Keratinocyte (primary cell): ENCODE measurements around the gene FLVCR2.

ENCODE experiments used
- EZH2 ChIP-seq: IDR thresholded peaks from one replicate; pipeline ENCODE4 v1.6.1; 2012; ENCODE audit warnings: inconsistent platforms, mild to moderate bottlenecking, low read length, moderate library complexity
- TF ChIP-seq, protein P1 (sequence below), 3 experiments: IDR thresholded peaks in 1 of 3; conservative IDR thresholded peaks in 1 of 3; optimal IDR thresholded peaks in 1 of 3; 2 replicates in 2 of 3; 3 replicates in 1 of 3; pipeline versions ENCODE3 to v1.5.1; 2011; ENCODE audit warnings: low read length in 3 of 3, mild to moderate bottlenecking in 3 of 3, moderate library complexity in 2 of 3, control low read depth in 1 of 3, inconsistent platforms in 1 of 3; ENCODE audit not compliant: insufficient read depth in 2 of 3; ENCODE audit errors: extremely low read depth in 1 of 3

DNA sequence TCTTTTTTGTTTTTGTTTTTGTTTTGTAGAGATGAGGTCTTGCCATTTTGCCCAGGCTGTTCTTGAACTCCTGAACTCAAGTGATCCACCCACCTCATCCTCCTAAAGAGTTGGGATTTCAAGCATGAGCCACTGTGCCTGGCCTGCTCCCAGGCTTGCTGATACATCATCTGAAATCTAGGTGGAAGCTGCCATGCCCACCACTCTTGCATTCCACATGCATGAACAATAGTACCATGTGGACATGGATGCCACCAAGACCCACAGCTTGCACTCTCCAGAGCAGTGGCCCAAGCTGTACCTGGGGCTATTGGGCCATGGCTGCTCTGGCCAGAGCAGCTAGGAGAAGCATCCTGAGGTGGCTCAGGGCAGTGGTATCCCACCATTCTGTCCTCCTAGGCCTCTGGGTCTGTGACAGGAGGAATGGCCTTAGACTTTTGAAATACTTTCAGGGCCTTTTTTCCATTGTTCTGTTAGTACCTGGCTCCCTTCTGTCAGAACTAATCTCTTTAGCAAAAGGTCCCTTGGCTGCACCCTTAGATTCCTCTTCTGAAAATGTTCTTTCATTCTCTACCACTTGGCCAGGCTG lies 13.7 kb downstream of the FLVCR2 start:
- TF ChIP-seq, protein P1, sequence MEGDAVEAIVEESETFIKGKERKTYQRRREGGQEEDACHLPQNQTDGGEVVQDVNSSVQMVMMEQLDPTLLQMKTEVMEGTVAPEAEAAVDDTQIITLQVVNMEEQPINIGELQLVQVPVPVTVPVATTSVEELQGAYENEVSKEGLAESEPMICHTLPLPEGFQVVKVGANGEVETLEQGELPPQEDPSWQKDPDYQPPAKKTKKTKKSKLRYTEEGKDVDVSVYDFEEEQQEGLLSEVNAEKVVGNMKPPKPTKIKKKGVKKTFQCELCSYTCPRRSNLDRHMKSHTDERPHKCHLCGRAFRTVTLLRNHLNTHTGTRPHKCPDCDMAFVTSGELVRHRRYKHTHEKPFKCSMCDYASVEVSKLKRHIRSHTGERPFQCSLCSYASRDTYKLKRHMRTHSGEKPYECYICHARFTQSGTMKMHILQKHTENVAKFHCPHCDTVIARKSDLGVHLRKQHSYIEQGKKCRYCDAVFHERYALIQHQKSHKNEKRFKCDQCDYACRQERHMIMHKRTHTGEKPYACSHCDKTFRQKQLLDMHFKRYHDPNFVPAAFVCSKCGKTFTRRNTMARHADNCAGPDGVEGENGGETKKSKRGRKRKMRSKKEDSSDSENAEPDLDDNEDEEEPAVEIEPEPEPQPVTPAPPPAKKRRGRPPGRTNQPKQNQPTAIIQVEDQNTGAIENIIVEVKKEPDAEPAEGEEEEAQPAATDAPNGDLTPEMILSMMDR (optimal IDR thresholded peaks at IDR 0.05 in 1 of 3, IDR thresholded peaks at IDR 0.05 in 1 of 3, conservative IDR thresholded peaks at IDR 0.05 in 1 of 3; ENCODE audit: extremely low read depth in 1 of 3, insufficient read depth in 2 of 3, low read length in 3 of 3) = no peak
- TF ChIP-seq EZH2 = no peak
